GM19324 (cell line): ENCODE results near the gene CDCP2.

Experiments
- ATAC-seq: cut with Tn5 transposase; IDR thresholded peaks from one replicate; pipeline ENCODE4 v1.9.1; 2021; ENCODE audit warnings: mild to moderate bottlenecking, moderate library complexity; ENCODE audit not compliant: unreplicated experiment, low FRiP score

CDCP2 gene

DNA sequence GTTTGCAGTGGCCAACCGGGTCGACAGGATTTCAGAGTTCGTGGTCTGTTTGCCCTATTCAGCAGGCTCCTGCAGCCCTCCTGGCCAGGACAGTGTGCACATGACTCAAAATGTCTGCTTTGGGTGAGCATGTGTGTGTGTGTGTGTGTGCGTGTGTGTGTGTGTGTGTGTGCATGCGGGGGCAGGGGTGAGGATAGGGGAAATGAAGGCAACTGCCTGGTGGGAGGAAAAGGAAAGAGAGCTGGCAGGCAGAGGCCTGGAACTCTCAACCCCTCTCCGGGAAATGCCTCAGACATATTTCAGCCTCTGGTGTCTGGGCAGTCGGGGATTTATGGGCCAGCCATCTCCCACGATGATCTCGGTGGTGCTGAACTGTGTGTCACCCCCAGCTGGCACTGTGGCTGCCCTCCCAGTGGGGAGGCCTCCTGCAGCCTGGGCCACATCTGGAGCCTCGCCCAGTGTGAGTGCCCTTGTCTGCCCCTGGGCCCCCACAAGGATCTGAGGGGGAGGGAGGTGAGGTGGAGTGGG, 15.2 kb downstream of the CDCP2 start:
- ATAC-seq: no peak

DNA sequence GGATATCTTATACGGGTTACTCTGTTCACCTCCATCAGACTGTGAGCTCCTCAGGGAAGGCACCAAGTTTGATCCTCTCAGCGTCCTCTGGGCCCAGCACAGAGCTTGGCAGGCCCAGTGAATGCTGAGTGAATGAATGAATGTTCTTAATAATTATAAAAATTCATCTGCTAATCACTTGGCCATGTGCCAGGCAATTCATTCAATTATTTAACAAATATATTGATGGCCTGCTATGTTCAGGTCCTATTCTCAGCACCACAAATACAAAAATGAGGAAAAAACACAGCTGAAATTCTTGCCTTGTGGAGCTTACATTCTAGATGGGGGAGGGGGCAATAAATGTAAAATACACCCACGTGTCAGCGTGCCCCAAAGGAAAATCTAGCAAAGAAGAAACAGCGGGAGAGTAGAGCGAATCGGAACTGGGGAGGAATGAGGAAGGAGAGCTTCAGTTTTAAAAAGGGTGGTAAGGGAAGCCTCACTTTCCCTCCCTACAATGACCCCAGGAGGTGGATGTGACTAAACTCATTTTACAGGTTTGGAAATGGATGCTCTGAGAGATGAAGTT, 15.8 kb downstream of the CDCP2 start:
- no peak for ATAC-seq

DNA sequence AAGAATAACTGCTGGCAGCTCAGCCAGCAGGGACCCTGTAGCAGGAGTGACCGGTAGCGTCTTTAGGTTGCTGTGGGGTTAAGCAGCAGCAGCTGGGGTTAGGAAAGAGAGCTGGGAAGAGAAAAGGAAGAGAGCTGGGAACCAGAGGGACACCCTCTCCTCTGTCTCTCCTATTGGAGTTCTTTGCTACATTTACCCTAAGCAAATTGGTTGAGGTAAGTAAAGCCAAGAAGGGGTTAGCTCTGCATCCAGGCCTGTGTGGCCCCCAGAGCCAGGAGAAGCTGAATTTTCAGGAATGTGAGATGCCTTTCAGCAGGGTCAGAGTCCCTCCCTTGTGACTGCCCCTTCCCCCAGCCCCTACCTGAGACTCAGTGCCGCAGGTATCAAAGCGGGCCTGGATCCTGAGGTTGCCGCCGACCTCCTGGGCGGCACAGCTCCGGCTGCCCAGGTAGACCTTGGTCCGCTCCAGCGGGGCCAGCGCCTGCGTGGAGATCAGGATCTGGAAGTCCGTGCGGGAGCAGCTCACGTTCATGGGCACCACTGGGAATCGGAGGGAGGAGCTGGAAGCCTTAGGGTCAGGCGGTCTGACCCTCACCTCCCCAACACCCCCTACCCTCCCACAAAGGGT, 16.4 kb downstream of the CDCP2 start:
- no peak for ATAC-seq

DNA sequence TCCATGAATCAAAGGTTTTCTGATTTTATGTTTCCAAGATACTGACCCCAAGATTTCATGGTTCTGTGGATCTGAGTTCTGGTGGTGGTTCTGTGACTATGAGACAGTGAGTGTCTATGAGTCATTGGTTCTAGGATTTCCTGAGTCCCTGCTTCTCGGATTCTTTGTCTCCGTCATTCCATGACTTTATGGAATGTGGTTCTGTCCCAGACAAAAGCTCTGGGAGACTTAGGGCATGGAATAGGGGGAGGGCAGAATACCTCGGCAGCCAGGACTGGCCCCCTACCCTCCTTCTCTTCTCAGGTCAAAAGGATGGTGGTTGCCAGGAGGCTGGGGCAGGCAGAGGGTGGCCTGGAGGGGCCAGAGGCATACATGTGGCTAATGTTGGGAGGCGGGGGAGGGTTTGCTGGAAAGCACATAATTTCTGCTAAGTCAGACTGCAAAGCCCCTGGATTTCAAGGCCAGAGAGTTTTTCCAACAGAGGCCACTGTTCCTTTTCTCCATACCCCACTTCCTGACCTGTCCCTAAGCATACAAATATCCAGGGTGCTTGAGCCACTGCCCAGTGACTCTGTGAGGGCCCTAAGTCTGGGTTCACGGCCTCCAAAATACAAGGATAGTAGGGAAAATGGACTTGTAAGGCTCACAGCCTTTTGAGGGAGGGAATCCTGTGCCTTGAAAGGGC, 17.2 kb downstream of the CDCP2 start:
- no peak for ATAC-seq

DNA sequence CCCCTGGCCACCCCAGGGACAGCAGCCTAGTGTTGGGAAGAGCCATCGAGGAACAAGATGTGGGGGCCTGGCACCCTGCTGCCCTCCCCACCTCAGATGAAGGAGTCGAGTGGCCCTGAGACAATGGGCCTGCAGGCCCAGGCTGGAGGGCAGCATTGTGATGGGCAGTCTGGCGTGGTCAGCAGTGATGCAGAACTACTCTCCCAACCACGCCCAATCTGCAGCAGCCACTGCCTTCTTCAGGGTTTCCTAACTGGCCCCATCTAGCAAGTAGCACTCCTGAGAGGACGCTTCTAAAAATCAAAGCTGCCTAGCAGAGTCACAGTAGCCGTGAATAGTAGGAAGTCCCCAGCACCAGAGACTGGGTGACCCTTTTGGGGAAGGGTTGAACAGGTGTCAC, 18.5 kb downstream of the CDCP2 start:
- ATAC-seq: no peak

DNA sequence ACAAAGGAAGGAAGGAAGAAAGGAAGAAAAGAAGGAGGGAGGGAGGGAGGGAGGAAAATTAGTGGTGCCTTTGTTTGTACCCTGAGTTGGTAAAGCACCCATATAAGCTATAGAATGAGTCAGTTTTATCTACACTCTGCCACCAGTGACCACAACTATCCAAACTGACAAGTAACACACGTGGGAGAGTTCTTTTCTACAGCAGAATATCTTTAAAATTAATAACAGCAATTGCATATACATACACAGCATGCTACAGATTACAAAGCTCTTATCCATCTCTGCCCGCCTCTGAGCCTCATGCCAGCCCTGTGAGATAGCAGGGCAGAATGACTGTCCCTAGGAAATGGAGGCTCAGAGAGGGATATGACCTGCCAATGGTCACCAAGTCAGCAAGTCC, 20.3 kb downstream of the CDCP2 start:
- no peak for ATAC-seq

DNA sequence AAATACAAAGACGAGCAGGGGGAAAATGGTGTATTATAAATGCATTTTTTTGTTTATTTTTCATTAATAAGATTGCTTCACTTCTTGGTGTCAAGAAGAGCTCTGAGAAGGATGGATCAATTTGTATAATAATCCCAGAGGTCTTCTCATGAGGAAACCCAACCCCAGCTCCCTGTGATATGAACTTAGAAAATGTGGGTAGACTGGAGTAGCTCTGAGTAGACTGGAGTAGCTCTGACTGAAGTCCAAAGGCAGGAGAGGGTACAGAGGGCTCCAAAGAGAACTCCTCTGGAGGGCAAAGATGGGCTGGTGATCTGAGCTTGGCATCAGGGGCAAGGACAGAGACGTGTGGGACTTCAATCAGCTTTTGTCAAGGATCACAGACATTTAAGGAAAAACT, 21.4 kb downstream of the CDCP2 start:
- no peak for ATAC-seq

DNA sequence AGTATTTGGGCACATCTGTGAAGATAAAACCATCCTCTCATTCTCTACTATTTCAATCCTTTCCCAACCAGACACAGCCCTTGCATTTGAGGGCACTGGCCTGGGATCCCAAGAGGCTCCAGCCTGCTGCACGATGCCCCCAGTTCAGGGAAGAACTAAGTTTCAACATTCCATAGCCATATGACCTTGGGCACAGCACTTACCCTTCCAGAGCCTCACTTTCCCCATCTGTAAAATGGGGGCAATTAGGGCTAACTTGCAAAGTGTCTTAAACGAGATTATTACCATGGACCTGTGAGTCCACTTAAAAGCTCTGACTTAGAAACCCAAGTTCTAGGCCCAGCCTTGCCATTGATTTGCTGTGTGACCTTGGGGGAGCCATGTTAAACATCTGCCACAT, 22.9 kb downstream of the CDCP2 start:
- no peak for ATAC-seq

DNA sequence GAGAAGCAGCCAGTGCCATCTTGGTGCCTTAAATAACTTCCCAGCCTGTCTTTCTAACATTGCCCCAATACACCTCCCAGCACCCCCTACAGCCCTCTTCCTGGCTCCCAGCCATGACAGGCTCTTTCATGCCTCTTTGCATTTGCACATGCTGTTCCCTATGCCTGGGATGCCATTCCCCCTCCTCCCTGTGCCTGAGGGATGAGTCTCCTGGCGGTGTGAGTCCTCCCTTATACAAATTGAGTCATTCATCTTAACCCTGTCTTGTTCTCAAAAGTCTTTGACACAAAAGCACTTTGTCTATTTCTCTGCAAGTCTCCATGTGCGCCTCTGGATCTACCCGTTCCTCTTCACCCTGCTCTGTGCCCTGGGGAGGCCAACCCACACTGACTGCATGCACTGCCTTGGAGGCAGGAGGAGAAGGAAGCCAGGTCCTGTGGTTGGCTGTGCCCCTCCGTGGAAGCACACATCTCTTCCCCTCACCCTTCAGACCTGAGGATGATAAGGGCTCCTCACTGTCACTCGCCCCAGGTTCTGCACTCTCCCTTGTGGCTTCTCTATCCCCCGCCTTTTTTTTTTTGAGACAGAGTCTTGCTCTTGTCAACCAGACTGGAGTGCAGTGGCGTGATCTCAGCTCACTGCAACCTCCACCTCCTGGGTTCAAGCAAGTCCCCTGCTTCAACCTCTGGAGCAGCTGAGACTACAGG, 25.1 kb downstream of the CDCP2 start:
- ATAC-seq: no peak

DNA sequence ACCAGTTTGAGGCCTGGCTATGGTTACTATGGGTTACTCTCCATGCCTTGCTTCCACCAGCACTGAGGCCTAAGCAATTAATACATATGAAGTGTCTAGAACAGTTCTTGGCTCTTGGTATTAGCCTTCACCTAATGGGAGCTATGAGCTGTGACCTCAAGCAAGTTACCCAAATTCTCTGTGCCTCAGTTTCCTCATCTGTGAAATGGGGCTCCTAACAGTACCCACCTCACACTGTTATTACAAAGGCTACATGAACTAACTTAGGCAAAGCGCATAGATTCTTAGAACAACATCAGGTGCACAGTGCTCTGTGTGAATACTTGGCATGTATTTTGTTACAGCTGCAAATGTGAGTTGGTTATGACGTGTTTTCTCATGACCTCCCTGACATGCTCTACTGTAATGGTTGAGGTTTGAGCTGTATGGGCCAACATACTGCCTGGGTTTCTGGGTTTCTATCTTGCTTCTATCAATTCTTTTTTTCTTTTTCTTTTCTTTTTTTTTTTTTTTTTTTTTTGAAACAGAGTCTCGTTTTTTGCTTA, 26.5 kb downstream of the CDCP2 start:
- no peak for ATAC-seq

DNA sequence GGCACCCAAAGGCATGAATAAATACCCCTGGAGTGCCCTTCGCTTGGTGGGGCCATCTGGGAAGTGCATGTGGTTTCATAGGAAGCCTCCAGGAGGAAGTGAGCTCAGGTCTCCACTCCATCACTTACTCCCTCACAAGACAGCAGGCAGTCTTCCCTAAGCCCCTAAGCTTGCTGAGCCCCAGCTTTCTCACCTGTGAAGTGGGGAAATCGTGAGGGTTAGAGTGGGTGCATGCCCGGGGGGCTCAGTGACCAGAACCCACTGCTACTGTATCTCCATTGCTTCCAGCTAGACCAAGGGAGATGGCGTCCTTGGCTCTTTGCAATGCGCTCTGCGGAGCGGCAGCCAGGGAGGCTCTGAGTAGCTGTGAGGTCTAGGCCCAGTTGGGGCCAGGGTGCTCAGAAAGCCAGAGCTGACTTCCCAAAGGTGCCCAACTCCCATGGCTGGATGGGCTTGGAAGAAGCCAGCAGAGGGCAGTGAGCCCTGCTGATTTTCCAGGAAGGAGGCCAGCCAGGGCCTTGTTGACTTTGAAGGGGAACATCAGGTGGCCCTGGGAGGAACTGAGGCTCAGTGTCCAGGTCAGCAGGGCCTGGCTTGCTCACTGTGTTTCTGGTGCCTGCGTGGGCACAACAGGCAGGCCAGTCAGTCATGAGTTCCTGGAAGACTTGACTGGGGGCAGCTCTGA, 27.3 kb downstream of the CDCP2 start:
- no peak for ATAC-seq

DNA sequence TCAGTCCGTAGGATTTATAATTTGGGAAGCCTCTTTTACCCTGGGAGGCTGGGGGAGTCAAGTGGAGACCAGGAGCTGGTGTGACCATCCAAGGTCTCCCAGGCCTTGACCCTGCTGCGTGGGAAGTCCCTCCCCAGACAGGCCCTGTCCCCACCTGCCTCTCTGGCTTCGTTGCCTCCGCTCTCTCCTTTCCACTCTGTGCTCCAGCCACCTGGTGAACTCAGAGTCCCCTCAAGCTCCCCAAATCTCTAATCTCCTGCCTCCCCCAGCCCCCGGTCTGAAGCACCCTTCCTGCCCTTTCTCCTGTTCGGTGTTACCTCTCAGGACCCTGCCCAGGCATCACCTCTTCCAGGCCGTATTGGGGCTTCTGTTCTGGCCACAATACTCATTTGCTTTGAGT, 27.9 kb downstream of the CDCP2 start:
- ATAC-seq: no peak

DNA sequence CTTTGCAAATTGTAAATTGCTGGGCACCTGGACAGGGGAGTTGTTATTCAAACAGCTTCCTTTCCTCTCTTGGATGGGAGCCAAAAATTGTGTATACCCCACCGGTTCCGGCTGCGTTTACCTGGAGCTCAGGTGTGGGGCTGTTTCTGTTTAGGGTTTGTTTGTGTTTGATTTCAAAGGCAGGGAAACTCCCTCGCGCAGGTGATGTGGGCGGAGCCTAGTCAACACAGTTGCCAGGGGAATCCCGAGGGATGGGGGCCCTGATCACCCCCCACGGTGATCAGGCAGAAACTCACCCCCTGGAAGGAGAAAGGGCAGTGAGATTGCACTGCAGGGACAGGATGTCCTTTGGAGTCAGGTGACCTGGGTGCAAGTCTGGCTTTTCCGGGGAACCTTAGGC, 28.3 kb downstream of the CDCP2 start:
- no peak for ATAC-seq

DNA sequence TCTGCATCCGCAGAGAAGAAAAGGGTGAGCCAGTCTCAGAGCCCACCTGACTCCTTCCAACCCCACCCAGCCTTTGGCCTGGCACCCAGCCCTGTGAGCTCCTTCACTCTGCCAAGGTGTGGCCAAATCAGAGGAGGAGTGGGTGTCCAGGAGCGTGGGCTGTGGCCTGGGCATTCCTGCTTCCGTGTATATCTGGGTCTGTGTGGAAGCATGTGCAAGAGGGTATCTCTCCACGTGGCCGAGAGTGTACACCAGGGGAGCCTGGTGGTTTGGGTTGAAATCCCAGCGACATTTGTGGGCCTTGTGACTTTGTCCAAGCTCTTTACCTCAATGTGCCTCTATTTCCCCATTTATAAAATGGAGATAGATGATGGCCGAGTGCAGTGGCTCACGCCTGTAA, 29.8 kb downstream of the CDCP2 start:
- no peak for ATAC-seq

DNA sequence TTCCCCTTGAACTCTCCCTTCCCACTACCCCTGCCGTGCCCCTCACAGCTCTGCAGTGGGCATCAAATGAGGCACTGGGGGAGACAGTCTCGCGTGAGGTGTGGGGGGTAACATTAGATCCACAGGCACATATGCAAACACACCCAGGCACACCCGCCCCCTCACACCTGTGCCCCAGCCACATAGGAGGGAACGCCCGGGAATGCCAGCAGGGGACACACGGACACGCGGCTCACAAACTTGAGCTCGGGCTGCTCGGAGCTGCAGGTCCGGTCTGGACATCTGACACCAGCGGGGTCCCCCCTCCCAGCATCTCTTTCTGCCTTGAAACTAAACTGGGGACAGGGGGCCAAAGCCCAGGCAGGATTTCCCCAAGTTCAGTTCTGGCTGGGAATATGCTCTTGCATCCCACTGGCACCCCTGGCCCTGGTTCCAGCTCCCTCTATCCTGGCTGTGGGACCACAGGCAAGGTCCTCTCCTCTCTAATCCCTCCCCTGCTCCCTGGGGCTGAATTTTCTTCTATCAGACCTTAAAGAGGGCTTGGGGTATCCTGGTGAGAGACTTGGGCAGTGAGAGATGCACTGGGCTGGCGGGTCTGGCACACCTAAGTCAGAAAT, 30.6 kb downstream of the CDCP2 start:
- no peak for ATAC-seq

DNA sequence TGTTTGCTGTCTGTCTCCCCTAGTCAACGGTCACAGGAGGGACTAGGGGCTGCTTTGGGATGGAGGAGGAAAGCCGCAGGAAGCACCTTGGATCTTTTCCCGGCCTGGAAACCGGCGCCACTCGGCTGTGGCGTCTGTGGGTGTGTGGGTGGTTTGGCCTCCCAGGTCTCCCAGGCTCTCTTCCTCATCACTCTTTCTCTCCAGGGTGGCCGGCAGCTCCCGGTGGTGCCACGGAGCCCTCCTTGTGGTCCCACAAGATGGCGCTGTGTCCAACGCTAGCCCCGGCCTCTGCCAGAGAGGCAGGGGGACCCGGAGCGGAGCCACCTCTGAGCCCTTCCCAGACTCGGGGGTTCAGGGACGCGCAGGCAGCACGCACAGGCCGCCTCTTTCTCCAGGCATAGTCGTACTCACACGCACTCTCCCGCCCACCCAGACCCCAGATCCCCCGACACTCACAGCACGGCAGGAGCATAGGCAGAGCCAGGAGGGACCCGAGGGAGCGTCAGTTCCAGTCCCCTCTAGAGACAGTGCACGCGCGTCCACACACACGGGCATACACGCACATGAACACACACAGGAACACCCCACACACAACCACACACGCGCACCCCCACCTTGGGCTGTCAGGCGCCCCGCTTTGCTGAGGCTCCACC, 31.2 kb downstream of the CDCP2 start:
- ATAC-seq: no peak

DNA sequence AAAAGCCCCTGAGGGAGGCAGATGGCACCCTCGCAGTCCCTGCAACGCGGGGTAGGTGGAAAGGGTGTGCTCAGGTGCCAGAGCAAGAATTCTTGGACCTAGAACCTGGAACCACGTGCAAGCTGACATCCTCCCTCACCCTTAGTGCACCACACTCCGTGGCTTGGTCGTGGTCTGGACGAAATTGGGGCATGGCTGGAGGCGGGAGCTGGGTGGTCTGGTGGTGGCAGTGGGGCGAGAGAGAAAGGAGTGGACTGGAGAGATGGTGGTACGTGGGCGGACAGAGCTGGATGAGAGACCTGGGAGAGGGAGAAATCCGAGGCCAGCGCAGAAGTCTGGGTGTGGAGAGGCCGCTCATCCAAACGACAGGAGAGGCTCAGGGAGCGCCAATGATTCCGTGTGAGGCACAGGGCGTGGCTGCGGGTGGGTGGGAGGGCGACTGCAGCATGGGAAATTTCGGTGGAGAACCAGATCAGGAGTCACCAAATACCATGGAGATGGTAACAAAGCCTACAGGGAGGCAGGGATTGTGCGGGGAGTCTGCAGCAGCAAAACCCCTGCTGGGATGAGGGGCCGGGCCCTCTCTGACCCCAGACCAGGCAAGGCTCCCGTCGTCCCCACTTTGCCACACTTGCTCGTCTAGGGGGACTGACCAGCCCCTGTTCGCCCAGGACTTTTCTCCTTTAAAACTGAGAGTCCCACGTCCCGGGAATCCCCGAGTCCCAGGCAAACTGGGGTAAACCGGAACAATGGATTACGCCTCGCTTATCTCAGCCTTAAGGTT, 31.9 kb downstream of the CDCP2 start:
- no peak for ATAC-seq

DNA sequence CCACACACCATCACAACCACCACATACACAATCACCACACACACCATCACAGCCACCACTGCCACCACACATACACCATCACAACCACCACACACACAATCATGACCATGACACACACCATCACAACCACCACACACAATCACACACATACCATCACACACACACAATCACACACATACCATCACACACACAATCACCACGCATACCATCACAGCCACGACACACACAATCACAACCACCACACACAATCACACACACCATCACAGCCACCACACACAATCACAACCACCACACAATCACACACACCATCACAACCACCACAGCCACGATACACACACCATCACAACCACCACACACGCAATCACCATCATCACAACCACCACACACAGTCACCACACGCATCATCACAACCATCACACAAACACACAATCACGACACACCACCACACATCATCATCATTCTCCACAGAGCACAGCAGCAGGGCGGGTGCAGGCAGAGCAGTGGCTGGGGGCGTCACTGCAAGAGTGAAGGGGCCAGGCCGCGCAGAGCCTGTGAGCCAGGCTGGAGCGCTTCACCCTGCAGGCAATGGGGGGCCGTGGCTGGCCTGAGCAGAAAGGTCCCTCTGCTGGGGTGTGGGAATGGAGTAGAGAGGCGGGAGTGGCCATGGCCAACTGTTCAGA, 32.6 kb downstream of the CDCP2 start:
- no peak for ATAC-seq
